Measurements from ENCODE around the gene CACNB3.
"Not testable (repeated sequence)": the region's sequence is repeated elsewhere in the genome, so short reads cannot be mapped to it uniquely, and the experiment has no call there.

CACNB3 gene

DNA sequence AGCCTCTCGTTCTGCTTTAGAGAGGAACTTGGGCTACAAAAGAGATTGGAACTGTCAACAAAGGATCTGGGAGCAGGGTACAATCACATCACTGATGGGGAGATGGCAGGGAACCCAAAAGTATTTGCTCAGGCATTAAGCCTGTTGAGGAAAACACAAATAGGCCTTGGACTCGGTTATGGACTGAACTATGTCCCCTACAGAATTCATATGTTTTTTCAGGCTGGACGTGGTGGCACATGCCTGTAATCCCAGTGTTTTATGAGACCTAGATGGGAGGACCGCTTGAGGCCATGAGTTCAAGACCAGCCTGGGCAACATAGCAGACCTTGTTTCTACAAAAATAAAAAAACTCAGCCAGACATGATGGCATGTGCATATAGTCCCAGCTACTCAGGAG lies 19.8 kb downstream of the CACNB3 start:
- no peaks in the 10 kb centered on the region for H3K9me3 Mint-ChIP-seq
- H3K4me3 Mint-ChIP-seq = no peak overlapping the region
- DNase-seq (ENCODE audit: low spot score) = no peak
- no peaks in the 10 kb centered on the region for H3K4me1 Mint-ChIP-seq (ENCODE audit: low read depth)
- peaks cover 55% of the 10 kb centered on the region for H3K36me3 Mint-ChIP-seq (ENCODE audit: low read depth)
- no peaks in the 10 kb centered on the region for H3K27me3 Mint-ChIP-seq (ENCODE audit: low read depth)
- H3K27ac Mint-ChIP-seq = no peak overlapping the region

DNA sequence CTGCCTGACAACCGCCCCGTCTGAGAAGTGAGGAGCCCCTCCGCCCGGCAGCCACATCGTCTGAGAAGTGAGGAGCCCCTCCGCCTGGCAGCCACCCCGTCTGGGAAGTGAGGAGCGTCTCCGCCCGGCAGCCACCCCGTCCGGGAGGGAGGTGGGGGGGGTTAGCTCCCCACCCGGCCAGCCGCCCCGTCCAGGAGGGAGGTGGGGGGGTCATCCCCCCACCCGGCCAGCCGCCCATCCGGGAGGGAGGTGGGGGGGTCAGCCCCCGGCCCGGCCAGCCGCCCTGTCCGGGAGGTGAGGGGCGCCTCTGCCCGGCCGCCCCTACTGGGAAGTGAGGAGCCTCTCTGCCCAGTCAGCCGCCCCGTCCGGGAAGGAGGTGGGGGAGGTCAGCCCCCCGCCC lies 23.7 kb downstream of the CACNB3 start:
- not testable (repeated sequence) for DNase-seq (ENCODE audit: low spot score); H3K27me3 Mint-ChIP-seq (ENCODE audit: low read depth); H3K4me3 Mint-ChIP-seq; H3K4me1 Mint-ChIP-seq (ENCODE audit: low read depth); H3K27ac Mint-ChIP-seq; H3K9me3 Mint-ChIP-seq
- H3K36me3 Mint-ChIP-seq (ENCODE audit: low read depth) = peaks cover 41% of the 10 kb centered on the region

DNA sequence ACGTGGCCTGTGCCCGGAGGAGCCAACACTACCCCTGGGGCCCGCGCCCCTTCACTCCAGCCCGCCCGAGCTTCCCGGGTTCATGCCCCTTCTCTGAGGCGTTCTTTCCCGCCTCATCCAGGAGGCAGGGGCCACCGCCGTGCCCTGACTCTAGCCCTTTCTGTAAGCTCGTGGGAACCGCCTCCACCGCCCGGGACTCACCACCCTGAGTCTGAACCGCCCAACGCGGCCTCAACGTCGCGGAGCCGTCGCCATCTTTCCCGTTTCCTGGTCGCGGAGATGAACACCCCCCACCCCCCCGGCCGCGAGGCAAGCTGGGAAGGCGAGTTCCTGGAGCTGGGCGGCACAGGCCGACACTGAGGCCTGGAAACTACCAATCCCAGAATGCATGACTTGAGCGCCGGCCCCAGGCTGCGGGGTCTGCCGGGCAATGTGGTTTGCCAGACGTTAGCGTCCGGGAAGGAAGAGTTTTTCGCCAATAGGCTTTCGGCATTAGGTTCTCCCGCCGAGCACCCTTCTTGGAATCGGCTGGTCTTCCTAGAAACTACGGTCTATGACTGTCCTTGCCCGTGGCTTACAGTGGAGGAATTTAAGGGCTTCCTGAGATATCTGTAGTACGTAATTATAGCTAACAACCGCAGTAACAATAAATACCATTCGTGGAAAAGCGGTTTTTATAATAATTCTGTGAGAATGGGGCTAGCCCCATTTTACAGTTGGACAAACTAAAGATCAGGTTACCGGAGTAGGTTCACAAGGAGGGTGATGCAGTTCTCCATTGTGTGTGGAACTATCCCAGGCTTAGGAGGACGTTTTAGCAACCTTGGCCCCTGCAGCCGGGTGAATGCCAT lies 33.8 kb downstream of the CACNB3 start, which contains the start of gene DDX23:
Gene DDX23, minus strand, starts transcription at position 281 of the 851 bp plus-strand sequence. CDS start 6,381 bp downstream, outside the sequence.
- Mint-ChIP-seq H3K4me1 (ENCODE audit: low read depth) (peaks cover 30% of the 10 kb centered on the region), H3K27ac (peak within 1 kb of the TSS; percentile 93), H3K36me3 (ENCODE audit: low read depth) (peaks cover 19% of the 10 kb centered on the region), H3K4me3 (peak within 1 kb of the TSS; percentile 92), H3K27me3 (ENCODE audit: low read depth) (no peaks in the 10 kb centered on the region), H3K9me3 (no peaks in the 10 kb centered on the region)
- peak; percentile 92 for DNase-seq (ENCODE audit: low spot score)

DNA sequence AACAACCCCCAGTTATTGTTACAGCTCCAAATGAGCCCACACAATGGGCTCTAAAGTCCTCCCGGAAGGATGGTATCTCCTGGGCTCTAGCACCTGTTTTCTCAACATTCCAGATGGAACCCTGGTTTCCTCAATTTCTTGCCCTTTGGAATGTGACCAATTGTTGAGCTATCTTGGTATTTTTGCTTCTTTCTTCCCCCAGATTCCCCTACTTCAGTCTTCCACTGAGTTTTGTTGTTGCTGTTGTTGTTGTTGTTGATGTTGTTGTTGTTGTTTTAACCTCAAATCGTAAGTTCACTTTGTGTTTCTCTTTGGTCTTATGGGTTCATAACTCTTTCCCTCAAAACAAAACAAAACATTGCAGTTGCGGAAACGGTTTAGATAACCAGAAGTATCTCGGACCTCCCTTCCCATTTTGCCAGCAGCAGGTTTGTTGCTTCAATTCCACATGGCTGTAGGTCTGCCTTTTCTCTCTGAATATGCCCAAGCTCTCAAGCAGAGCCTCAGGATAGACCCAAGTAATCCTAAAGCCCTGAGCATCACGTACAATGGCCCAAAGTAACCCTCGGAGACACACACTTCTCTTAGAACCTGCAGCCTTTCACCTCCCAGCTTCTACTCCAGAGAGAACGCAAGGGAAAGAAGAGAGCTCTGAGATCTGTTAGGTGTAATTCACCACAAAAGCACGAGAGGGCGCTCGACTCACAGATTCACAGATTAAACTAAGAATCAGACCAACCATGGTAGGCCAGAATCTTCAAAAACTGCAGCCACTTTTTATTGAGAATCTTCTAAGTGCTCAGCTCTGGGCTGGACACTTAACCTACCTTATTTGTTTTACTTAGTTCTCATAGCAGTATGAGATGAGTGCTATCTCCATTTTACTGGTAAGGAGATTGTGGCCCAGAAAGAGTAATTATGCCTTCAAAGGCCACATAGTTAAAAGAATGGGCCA lies 34.7 kb downstream of the CACNB3 start:
- Mint-ChIP-seq H3K4me3 (peak overlapping the region; percentile 92), H3K4me1 (ENCODE audit: low read depth) (peaks cover 29% of the 10 kb centered on the region), H3K36me3 (ENCODE audit: low read depth) (peaks cover 19% of the 10 kb centered on the region), H3K27me3 (ENCODE audit: low read depth) (no peaks in the 10 kb centered on the region), H3K27ac (peak overlapping the region; percentile 93), H3K9me3 (no peaks in the 10 kb centered on the region)
- DNase-seq (ENCODE audit: low spot score) = peak; percentile 83

DNA sequence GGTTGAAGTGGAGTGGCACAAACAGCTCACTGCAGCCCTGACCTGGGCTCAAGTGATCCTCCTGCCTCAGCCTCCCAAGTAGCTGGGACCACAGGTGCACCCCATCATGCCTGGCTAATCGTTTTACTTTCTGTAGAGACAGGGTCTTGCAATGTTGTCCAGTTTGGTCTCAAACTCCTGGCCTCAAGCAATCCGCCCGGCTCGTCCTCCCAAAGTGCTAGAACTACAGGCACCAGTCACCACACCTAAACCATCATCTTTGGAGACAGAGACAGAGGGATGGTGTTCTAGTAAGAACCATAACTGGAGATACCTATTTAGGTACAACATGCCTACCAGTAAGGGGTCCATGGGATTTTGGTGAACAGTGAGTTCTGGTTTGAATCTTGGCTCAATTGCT lies 36.2 kb downstream of the CACNB3 start:
- no peaks in the 10 kb centered on the region for H3K27me3 Mint-ChIP-seq (ENCODE audit: low read depth)
- H3K4me3 Mint-ChIP-seq = no peak overlapping the region
- H3K9me3 Mint-ChIP-seq = no peaks in the 10 kb centered on the region
- H3K36me3 Mint-ChIP-seq (ENCODE audit: low read depth) = peaks cover 16% of the 10 kb centered on the region
- DNase-seq (ENCODE audit: low spot score) = no peak
- H3K27ac Mint-ChIP-seq = no peak overlapping the region
- peaks cover 26% of the 10 kb centered on the region for H3K4me1 Mint-ChIP-seq (ENCODE audit: low read depth)

DNA sequence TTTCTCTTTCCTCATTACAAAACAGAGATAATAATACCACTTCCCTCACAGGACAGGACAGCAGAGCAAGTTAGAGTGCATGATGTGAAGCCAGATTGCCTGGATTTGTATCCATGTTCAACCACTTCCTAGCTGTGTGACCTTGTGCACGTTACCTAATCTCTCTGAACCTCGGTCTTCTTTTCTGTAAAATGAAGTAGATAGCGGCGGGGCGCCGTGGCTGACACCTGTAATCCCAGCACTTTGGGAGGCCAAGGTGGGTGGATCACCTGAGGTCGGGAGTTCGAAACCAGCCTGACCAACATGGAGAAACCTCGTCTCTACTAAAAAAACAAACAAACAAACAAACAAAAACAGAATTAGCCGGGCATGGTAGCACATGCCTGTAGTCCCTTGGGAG lies 36.6 kb downstream of the CACNB3 start:
- H3K27ac Mint-ChIP-seq; H3K4me3 Mint-ChIP-seq; H3K27me3 Mint-ChIP-seq (ENCODE audit: low read depth); H3K9me3 Mint-ChIP-seq; DNase-seq (ENCODE audit: low spot score): not testable (repeated sequence)
- Mint-ChIP-seq H3K4me1 (ENCODE audit: low read depth) (peaks cover 23% of the 10 kb centered on the region), H3K36me3 (ENCODE audit: low read depth) (peaks cover 12% of the 10 kb centered on the region)

DNA sequence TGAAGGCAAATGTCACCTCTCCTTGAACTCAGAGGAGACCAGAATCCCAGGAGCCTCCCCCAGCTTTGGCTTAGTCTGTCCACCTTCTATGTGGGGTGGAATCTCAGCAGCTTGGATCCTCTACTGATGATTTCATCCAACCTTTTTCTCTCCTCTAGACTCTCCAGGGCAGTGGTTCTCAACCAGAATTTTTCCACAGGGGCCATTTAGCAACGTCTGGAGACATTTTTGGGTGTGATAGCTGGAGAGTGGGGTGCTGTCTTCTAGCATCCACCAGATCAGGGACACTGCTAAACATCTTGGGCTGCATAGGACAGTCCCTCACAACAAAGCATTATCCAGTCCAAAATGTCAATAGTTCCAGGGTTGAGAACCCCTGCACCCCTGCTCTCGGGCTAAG lies 38.1 kb downstream of the CACNB3 start:
- peaks cover 2% of the 10 kb centered on the region for H3K36me3 Mint-ChIP-seq (ENCODE audit: low read depth)
- peaks cover 15% of the 10 kb centered on the region for H3K4me1 Mint-ChIP-seq (ENCODE audit: low read depth)
- no peak overlapping the region for H3K27ac Mint-ChIP-seq
- no peak for DNase-seq (ENCODE audit: low spot score)
- H3K9me3 Mint-ChIP-seq = no peaks in the 10 kb centered on the region
- no peak overlapping the region for H3K4me3 Mint-ChIP-seq
- H3K27me3 Mint-ChIP-seq (ENCODE audit: low read depth) = no peaks in the 10 kb centered on the region

DNA sequence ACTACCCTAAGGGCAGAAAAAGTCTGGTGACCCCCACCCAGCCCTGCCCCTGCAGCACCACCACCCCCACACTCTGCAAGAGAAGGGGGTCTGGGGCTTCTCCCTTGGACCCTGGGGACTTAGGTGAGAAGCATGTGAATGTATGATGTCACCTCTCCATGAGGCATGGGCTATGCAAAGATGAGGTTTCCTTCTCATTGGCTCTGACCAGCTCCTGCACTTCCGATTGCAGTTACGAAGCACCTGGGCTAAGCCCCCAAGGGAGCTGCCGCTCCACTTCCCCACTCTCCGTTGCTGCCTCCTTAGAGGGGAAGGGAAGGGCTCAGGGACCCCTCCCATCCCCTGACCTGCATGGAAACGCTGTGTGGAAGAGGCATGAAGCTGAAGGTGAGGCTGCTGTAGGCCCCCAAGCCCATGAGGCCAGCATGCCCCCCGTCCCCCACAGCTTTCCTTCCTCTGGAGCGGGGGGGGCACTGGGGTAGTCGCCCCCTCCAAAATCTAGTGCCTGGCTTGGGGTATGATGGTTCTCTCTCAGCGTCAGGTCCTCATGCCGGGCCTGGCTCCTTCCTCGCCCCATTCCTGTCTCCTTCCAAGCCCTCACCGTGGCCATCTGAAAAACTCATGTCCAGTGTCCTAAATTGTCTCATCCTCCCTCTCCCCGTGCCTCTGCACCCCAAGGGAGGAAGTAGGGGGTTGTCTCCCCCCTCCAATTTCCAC lies 39.1 kb downstream of the CACNB3 start:
- Mint-ChIP-seq H3K9me3 (no peaks in the 10 kb centered on the region), H3K27me3 (ENCODE audit: low read depth) (peaks cover 1% of the 10 kb centered on the region), H3K4me3 (no peak overlapping the region), H3K36me3 (ENCODE audit: low read depth) (no peaks in the 10 kb centered on the region), H3K27ac (no peak overlapping the region), H3K4me1 (ENCODE audit: low read depth) (peaks cover 12% of the 10 kb centered on the region)
- DNase-seq (ENCODE audit: low spot score) = no peak

DNA sequence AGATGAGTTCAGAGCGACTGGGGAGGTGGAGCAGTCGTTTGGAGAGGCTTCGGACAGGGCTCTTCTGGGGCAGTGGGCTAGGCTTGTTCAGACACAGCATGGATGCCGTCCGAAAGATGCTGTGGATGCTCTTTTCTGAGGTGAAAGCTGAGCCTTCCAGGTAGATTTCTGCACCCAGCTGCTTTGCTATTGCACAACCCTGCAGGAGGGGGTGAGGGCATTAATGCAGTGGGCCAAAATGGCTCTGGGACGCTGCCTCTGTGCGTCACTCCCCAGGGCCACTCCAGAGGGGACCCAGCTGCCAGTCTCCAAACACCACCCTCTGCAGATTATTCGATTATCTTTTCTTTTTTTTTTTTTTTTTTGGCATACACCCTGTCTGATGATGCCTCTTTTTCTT lies 39.7 kb downstream of the CACNB3 start:
- H3K4me1 Mint-ChIP-seq (ENCODE audit: low read depth) = peaks cover 8% of the 10 kb centered on the region
- peaks cover 6% of the 10 kb centered on the region for H3K27me3 Mint-ChIP-seq (ENCODE audit: low read depth)
- H3K4me3 Mint-ChIP-seq = no peak overlapping the region
- no peak for DNase-seq (ENCODE audit: low spot score)
- H3K9me3 Mint-ChIP-seq = no peaks in the 10 kb centered on the region
- no peaks in the 10 kb centered on the region for H3K36me3 Mint-ChIP-seq (ENCODE audit: low read depth)
- no peak overlapping the region for H3K27ac Mint-ChIP-seq

DNA sequence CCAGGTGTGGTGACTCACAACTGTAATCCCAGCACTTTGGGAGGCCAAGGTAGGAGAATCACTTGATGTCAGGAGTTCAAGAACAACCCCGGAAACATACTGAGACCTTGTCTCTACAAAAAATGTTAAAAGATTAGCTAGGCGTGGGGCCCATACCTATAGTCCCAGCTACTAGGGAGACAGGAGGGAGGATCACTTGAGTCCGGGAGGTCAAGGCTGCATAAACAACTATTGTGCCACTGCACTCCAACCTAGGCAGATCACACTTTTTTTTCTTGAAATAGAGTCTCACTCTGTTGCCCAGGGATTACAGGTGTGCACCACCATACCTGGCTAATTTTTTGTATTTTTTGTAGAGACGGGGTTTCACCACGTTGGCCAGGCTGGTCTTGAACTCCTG lies 41.3 kb downstream of the CACNB3 start:
- Mint-ChIP-seq H3K9me3 (no peaks in the 10 kb centered on the region), H3K4me1 (ENCODE audit: low read depth) (peaks cover 9% of the 10 kb centered on the region)

DNA sequence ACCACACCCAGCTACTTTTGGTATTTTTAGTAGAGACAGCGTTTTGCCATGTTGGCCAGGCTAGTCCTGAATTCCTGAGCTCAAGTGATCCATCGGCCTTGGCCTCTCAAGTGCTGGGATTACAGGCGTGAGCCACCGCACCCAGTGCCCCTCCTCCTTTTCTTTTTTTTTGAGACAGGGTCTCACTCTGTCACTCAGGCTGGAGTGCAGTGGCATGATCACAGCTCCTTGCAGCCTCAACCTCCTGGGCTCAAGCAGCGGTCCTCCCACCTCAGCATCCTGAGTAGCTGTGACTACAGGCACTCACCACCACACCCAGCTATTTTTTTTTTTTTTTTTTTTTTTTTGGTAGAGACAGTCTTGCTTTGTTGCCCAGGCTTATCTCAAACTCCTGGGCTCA lies 41.9 kb downstream of the CACNB3 start:
- H3K36me3 Mint-ChIP-seq (ENCODE audit: low read depth); DNase-seq (ENCODE audit: low spot score); H3K9me3 Mint-ChIP-seq; H3K27ac Mint-ChIP-seq; H3K4me3 Mint-ChIP-seq: not testable (repeated sequence)
- Mint-ChIP-seq H3K4me1 (ENCODE audit: low read depth) (peaks cover 16% of the 10 kb centered on the region), H3K27me3 (ENCODE audit: low read depth) (peaks cover 26% of the 10 kb centered on the region)

More for the DNA sequence above, 41.3 kb downstream of the CACNB3 start:
- no peak for DNase-seq (ENCODE audit: low spot score)
- Mint-ChIP-seq H3K27me3 (ENCODE audit: low read depth) (peaks cover 21% of the 10 kb centered on the region), H3K36me3 (ENCODE audit: low read depth) (no peaks in the 10 kb centered on the region), H3K27ac (no peak overlapping the region), H3K4me3 (no peak overlapping the region)

DNA sequence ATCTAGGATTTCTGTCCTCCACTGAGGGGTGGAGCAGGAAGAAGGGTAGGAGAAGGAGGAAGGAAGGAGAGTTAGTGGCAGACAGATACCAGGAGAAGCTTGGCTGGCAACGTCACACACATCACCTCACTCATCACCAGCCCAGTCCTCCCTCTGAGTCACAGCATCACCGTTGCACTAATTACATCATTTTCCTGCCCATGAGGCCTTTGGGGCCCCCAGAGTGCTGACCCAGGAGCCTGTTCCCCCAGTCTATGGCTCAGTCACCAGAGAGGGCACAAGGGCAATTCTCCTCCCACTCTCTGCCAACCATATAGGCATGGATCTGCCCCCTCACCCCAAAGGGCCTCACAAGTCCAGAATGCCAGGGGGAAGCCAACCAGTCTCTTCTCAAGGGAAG lies 42.8 kb downstream of the CACNB3 start:
- Mint-ChIP-seq H3K27ac (no peak overlapping the region), H3K36me3 (ENCODE audit: low read depth) (no peaks in the 10 kb centered on the region)

DNA sequence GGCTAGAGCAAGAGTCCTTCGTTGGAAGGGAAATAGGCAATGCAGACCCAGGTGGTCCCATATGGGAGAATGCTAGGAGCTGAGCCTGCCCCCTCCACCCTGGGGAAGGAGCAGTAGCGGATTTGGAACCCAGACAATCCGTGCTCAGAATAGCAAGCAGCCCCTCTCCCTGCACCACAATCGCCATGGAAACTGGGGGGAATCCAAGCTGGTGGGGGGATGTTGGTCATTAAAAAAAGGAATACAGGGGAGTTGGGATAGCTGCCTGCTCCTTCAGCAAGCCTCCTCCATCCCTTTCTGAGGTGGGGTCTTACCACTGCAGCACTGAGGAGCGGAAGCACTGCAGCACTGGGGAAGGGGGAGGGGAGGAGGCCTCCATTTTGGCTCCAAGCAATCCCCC lies 44.5 kb downstream of the CACNB3 start:
- no peak overlapping the region for H3K27ac Mint-ChIP-seq
- H3K27me3 Mint-ChIP-seq (ENCODE audit: low read depth) = peaks cover 26% of the 10 kb centered on the region
- DNase-seq (ENCODE audit: low spot score) = no peak
- no peaks in the 10 kb centered on the region for H3K9me3 Mint-ChIP-seq
- no peaks in the 10 kb centered on the region for H3K36me3 Mint-ChIP-seq (ENCODE audit: low read depth)
- H3K4me3 Mint-ChIP-seq = no peak overlapping the region
- peaks cover 24% of the 10 kb centered on the region for H3K4me1 Mint-ChIP-seq (ENCODE audit: low read depth)

More for the DNA sequence above, 42.8 kb downstream of the CACNB3 start:
- Mint-ChIP-seq H3K9me3 (no peaks in the 10 kb centered on the region), H3K4me3 (no peak overlapping the region), H3K4me1 (ENCODE audit: low read depth) (peaks cover 22% of the 10 kb centered on the region), H3K27me3 (ENCODE audit: low read depth) (peaks cover 26% of the 10 kb centered on the region)
- DNase-seq (ENCODE audit: low spot score) = no peak

Measured in T-helper 2 cell treated with Interferon-gamma antibody and Interleukin-4, amounts not matched to agents 5 μg/mL and 100 μg/mL, for 36 hours (primary cell).